ENCODE results near the gene BMAL1. TPM values are rescaled to one million over a fixed set of nuclear protein-coding genes. Genes with fewer than 3 reads are reported as not detected.

BMAL1 gene
- total RNA-seq, 6 experiments from 2014 or later: 6.9 to 10.4 (median 7.5) TPM

DNA sequence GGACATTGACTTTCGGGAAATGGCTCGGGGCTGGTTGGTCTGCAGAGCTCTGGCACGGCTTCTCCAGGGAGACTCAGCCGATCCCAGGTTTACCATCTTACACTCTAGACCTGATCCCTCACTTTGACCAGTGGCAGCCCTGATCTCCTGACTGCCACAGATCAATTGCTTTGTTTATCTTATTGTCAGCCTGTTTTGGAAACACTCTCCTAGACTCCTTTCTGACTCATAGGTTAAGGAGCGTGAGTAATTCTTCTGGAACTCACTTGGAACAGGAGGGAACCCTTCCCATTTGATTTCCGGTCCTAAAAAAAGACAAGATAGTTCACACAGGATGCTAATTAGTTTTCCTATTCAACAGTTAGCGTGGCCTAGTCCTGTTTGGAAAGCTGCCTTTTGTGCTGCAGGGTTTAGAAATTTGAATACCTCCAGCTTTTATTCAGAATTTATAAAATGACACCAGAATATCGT lies 16.0 kb upstream of the BMAL1 start:
- H3K4me3 Mint-ChIP-seq: peak overlapping the region; percentile 70
- H3K27me3 Mint-ChIP-seq (ENCODE audit: insufficient read depth): no peaks in the 10 kb centered on the region
- H3K36me3 Mint-ChIP-seq (ENCODE audit: low read depth): no peaks in the 10 kb centered on the region
- H3K9me3 Mint-ChIP-seq: no peaks in the 10 kb centered on the region
- TF ChIP-seq, protein P1, sequence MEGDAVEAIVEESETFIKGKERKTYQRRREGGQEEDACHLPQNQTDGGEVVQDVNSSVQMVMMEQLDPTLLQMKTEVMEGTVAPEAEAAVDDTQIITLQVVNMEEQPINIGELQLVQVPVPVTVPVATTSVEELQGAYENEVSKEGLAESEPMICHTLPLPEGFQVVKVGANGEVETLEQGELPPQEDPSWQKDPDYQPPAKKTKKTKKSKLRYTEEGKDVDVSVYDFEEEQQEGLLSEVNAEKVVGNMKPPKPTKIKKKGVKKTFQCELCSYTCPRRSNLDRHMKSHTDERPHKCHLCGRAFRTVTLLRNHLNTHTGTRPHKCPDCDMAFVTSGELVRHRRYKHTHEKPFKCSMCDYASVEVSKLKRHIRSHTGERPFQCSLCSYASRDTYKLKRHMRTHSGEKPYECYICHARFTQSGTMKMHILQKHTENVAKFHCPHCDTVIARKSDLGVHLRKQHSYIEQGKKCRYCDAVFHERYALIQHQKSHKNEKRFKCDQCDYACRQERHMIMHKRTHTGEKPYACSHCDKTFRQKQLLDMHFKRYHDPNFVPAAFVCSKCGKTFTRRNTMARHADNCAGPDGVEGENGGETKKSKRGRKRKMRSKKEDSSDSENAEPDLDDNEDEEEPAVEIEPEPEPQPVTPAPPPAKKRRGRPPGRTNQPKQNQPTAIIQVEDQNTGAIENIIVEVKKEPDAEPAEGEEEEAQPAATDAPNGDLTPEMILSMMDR (IDR thresholded peaks at IDR 0.05): no peak
- H3K27ac Mint-ChIP-seq: peak overlapping the region; percentile 98
- DNase-seq: peak; percentile 89
- H3K4me1 Mint-ChIP-seq (ENCODE audit: low read depth): peaks cover 61% of the 10 kb centered on the region

DNA sequence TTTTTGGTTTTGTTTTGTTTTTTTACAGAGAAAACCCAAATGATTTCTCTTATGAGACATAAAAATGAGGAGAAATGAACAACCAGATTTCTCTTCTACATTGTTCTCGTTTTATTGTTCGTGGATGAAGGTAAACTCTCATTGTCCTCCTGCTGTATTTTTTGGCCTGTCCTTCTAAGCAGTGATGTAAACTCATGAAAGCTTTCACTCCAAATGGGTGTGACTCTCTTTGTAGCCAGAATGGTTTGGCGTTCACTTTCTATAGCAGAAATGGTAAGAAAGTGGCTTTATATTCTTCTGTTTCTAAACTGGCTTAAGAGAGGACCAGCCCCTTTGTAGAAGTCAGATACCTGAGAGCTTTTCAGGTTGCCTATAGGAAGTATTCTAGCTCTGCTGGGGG lies 15.5 kb upstream of the BMAL1 start:
- H3K9me3 Mint-ChIP-seq: no peaks in the 10 kb centered on the region
- H3K36me3 Mint-ChIP-seq (ENCODE audit: low read depth): no peaks in the 10 kb centered on the region
- H3K4me1 Mint-ChIP-seq (ENCODE audit: low read depth): peaks cover 61% of the 10 kb centered on the region
- H3K4me3 Mint-ChIP-seq: peak overlapping the region; percentile 70
- TF ChIP-seq, protein P1 (IDR thresholded peaks at IDR 0.05): no peak
- no peak for DNase-seq
- H3K27me3 Mint-ChIP-seq (ENCODE audit: insufficient read depth): no peaks in the 10 kb centered on the region
- H3K27ac Mint-ChIP-seq: peak overlapping the region; percentile 98

DNA sequence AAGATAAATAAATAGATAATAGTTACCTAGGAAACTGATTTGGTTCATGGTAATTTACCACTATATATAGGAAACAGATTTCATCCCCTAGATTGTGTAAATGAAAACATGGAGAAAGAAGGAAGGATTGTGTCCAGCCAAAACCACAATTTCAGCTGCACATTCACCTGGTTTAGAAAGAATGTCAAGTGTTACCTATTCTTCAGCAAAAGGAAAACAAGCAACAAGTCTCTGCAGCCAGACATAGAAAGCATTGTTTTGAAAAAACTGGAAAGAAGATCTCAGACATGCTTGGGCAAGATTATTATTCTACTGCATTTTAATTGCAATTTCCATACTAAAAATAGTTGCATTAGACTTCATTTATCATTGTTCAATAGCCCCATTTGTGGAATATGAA lies 8.8 kb upstream of the BMAL1 start:
- H3K4me1 Mint-ChIP-seq (ENCODE audit: low read depth): peaks cover 33% of the 10 kb centered on the region

DNA sequence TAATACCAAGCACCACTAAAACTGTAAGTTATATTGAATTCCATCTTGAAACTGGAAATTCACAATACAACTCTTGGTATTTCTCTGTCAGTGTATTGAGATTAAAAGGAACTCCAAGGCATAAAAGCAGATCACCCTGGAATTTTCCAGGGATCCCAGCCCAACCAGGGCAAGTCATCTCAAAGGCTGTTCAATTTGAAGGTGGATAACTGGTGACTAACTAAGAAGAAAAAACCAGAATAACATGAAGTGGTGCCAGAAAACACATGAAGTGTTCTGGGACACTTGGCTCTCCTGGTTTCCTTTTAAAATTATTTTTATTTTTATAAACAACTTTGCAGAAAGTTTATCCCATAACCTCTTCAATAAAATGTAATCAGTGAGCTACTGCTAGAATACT lies 7.8 kb upstream of the BMAL1 start:
- no peaks in the 10 kb centered on the region for H3K36me3 Mint-ChIP-seq (ENCODE audit: low read depth)
- H3K9me3 Mint-ChIP-seq: no peaks in the 10 kb centered on the region
- no peak overlapping the region for H3K4me3 Mint-ChIP-seq
- H3K4me1 Mint-ChIP-seq (ENCODE audit: low read depth): peaks cover 26% of the 10 kb centered on the region
- peaks cover 10% of the 10 kb centered on the region for H3K27me3 Mint-ChIP-seq (ENCODE audit: insufficient read depth)
- DNase-seq: peak; percentile 34
- TF ChIP-seq, protein P1 (IDR thresholded peaks at IDR 0.05): no peak
- no peak overlapping the region for H3K27ac Mint-ChIP-seq

More for the DNA sequence above, 8.8 kb upstream of the BMAL1 start:
- no peak for DNase-seq
- Mint-ChIP-seq H3K4me3 (no peak overlapping the region), H3K9me3 (no peaks in the 10 kb centered on the region), H3K27ac (no peak overlapping the region), H3K36me3 (ENCODE audit: low read depth) (no peaks in the 10 kb centered on the region), H3K27me3 (ENCODE audit: insufficient read depth) (peaks cover 6% of the 10 kb centered on the region; the same call in 1 of the 2 replicates)
- TF ChIP-seq, protein P1 (IDR thresholded peaks at IDR 0.05): no peak

DNA sequence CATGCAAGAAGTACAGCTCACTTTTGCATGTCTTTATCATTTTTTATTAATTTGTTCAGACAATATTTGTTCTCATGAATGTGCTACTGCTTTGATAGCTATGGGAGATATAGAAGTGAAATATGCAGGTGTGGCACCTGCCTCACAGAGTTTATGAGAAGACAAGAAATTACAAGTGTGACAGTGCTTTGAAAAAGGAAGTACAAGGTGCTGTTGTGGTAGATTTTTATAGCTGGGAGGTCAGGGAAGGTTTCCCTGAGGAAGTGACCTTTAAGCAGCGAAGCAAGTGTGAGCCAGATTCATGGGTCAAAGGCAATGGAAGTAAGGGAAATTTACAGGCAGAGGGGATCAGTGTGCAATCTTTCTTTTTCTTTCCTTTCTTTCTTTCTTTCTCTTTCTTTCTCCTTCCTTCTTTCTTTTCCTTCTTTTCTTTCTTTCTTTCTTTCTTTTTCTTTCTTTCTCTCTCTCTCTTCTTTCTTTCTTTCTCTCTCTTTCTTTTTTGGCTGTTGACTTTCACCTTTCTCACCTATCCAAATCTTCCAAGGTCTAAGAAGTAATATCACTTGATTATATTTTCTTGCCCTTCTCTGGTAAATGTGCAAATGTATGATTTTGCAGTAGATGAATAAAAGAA lies 6.4 kb upstream of the BMAL1 start:
- Mint-ChIP-seq H3K4me1 (ENCODE audit: low read depth) (peaks cover 29% of the 10 kb centered on the region), H3K9me3 (no peaks in the 10 kb centered on the region), H3K4me3 (no peak overlapping the region), H3K36me3 (ENCODE audit: low read depth) (no peaks in the 10 kb centered on the region), H3K27ac (no peak overlapping the region), H3K27me3 (ENCODE audit: insufficient read depth) (peaks cover 10% of the 10 kb centered on the region)
- TF ChIP-seq, protein P1 (IDR thresholded peaks at IDR 0.05): no peak
- DNase-seq: no peak

All from HFFc6 (cell line).